Osteocyte (in vitro differentiated cells): ENCODE results near the gene TMEM250. TPM values are rescaled to one million over a fixed set of nuclear protein-coding genes. Genes with fewer than 3 reads are reported as not detected.

Source experiments
- DNase-seq: peaks from one replicate; pipeline ENCODE4 v3.0.0; 2021; ENCODE audit warnings: mixed read lengths; ENCODE audit not compliant: unreplicated experiment; ENCODE audit errors: extremely low spot score
- H3K27ac Mint-ChIP-seq: one replicate; pipeline ENCODE4 v1.8.0; 2021; ENCODE audit warnings: mild to moderate bottlenecking, mixed read lengths; ENCODE audit not compliant: unreplicated experiment
- H3K27me3 Mint-ChIP-seq: one replicate; pipeline ENCODE4 v1.8.0; 2021; ENCODE audit warnings: mixed read lengths; ENCODE audit not compliant: unreplicated experiment
- H3K36me3 Mint-ChIP-seq: one replicate; pipeline ENCODE4 v1.8.0; 2021; ENCODE audit warnings: mixed read lengths; ENCODE audit not compliant: unreplicated experiment
- H3K4me1 Mint-ChIP-seq: one replicate; pipeline ENCODE4 v1.8.0; 2021; ENCODE audit warnings: mixed read lengths; ENCODE audit not compliant: unreplicated experiment
- H3K4me3 Mint-ChIP-seq: one replicate; pipeline ENCODE4 v1.8.0; 2021; ENCODE audit warnings: mild to moderate bottlenecking, moderate library complexity, mixed read lengths; ENCODE audit not compliant: unreplicated experiment
- H3K9me3 Mint-ChIP-seq: one replicate; pipeline ENCODE4 v1.8.0; 2021; ENCODE audit warnings: mixed read lengths; ENCODE audit not compliant: unreplicated experiment
- total RNA-seq: library from RNA; stranded (reverse); gene quantifications from 2 replicates; pipeline ENCODE4 v1.2.1, GENCODE V29; 2021
- TF ChIP-seq, protein P1 (sequence below): fragments of 200-600 bp; sonication (generic); IDR thresholded peaks from 2 replicates; pipeline ENCODE4 v1.5.0; 2021; ENCODE audit warnings: antibody characterized with exemption, mild to moderate bottlenecking, moderate library complexity

Gene TMEM250
- total RNA-seq, 1 donor from 2014 or later, result 34.0 TPM

DNA sequence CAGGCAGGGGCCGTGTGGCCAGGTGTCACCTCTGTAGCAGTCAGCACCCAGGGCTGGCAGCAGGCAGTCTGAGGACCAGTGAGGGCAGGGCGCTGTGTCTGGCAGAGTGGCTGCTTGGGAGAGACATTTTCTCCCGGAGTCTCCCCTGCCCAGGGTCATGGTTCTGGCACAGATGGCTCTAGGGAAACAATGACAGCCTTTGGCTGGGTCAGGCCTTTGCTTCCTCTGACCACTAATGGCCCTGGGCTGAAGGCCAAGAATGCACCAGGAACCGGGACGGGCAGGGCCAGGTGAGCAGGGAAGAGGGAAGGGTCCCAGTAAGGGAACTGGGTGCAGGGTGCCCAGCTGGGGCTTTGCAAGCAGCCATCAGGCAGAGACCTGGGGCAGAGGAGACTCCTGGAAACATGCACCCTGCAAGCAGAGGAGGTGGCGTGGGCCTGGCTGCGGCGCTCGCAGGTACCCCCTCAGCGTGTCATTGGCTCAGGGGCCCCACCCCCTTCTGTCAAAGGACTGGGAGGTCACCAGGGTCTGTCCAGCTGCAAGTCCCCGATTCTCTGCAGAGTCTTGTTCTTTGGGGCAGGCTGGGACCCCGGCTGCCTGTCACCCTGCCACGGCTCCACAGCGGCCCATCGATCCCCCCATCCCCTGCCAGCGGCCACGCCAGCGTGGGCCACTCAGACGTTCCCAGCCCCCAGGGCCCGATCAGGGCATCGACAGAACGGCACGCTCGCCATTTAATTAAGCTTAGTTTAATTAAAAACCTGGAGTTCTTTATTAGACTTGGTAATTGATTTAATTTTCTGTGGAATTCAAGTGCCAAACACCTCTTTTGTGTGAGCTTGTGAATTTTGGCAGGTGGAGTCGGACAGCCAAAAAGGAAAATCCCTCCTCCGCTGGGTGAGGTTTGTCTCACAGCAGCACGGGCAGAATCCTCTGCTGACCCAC is 18.9 kb upstream of the TMEM250 start:
- H3K27ac Mint-ChIP-seq, result no peak overlapping the region
- H3K4me1 Mint-ChIP-seq, result peaks cover 8% of the 10 kb centered on the region
- no peak overlapping the region for H3K4me3 Mint-ChIP-seq
- no peak for DNase-seq
- peaks cover 18% of the 10 kb centered on the region for H3K27me3 Mint-ChIP-seq
- TF ChIP-seq, protein P1, sequence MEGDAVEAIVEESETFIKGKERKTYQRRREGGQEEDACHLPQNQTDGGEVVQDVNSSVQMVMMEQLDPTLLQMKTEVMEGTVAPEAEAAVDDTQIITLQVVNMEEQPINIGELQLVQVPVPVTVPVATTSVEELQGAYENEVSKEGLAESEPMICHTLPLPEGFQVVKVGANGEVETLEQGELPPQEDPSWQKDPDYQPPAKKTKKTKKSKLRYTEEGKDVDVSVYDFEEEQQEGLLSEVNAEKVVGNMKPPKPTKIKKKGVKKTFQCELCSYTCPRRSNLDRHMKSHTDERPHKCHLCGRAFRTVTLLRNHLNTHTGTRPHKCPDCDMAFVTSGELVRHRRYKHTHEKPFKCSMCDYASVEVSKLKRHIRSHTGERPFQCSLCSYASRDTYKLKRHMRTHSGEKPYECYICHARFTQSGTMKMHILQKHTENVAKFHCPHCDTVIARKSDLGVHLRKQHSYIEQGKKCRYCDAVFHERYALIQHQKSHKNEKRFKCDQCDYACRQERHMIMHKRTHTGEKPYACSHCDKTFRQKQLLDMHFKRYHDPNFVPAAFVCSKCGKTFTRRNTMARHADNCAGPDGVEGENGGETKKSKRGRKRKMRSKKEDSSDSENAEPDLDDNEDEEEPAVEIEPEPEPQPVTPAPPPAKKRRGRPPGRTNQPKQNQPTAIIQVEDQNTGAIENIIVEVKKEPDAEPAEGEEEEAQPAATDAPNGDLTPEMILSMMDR, result no peak
- H3K9me3 Mint-ChIP-seq, result no peaks in the 10 kb centered on the region
- H3K36me3 Mint-ChIP-seq, result no peaks in the 10 kb centered on the region

GRCh38 chr9:136136127-136136925 is 17.7 kb upstream of the TMEM250 start:
- Mint-ChIP-seq H3K27me3 (peaks cover 18% of the 10 kb centered on the region), H3K27ac (no peak overlapping the region), H3K4me1 (peaks cover 8% of the 10 kb centered on the region), H3K36me3 (no peaks in the 10 kb centered on the region), H3K9me3 (no peaks in the 10 kb centered on the region), H3K4me3 (no peak overlapping the region)
- DNase-seq, result no peak
- TF ChIP-seq, protein P1, result no peak

- no peak overlapping the region for H3K27ac Mint-ChIP-seq
- TF ChIP-seq, protein P1, result no peak
- no peak for DNase-seq
- no peaks in the 10 kb centered on the region for H3K9me3 Mint-ChIP-seq
- H3K27me3 Mint-ChIP-seq, result peaks cover 18% of the 10 kb centered on the region
- H3K36me3 Mint-ChIP-seq, result no peaks in the 10 kb centered on the region
- H3K4me1 Mint-ChIP-seq, result peaks cover 8% of the 10 kb centered on the region
- no peak overlapping the region for H3K4me3 Mint-ChIP-seq
Measured at GRCh38 chr9:136135326-136136126, 16.9 kb upstream of the TMEM250 start.

DNA sequence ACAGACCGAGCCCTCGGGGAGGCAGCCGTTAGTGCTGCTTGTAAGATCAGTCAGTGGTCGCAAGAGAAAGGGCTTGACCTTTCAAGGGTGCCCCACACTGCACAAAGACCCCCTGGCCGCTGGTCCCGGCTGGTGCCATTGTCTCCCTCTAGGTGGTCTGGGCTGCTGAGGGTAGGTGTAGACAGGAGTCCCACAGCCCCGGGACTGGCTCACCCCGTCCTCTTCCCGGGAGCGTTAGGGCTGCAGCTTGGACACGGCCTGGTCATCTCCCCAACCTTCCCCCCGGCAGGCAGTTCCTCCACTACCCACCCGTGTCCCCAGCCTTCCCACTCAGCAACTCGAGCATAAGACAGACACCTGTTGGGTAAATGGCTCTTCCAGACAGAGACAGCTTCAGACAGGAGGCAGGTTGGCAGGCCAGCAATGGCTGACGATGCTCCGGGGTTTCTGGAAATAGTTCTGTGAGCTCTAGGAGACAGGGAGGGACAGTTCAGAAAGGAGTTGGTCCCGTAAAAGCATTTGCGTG is 15.3 kb upstream of the TMEM250 start:
- Mint-ChIP-seq H3K4me3 (peak overlapping the region; percentile 48), H3K27ac (no peak overlapping the region), H3K4me1 (peaks cover 8% of the 10 kb centered on the region), H3K27me3 (peaks cover 27% of the 10 kb centered on the region), H3K36me3 (no peaks in the 10 kb centered on the region), H3K9me3 (no peaks in the 10 kb centered on the region)
- TF ChIP-seq, protein P1, result no peak
- DNase-seq, result no peak
